GM23248 (cell line): ENCODE measurements around the gene TIPIN. TPM values are rescaled to one million over a fixed set of nuclear protein-coding genes. Genes with fewer than 3 reads are reported as not detected.
"Not testable (repeated sequence)": the region's sequence is repeated elsewhere in the genome, so short reads cannot be mapped to it uniquely, and the experiment has no call there.

Experiments
- DNase-seq: peaks from one replicate; pipeline ENCODE4 v3.0.0-alpha.2; 2015
- H2AFZ ChIP-seq: fragments of 200-600 bp; sonication (generic); 2 replicates; pipeline ENCODE4 v1.6.1; 2016; ENCODE audit warnings: antibody characterized with exemption
- H3F3A ChIP-seq: fragments of 200-600 bp; sonication (generic); 2 replicates; pipeline ENCODE4 v1.6.1; 2016; ENCODE audit warnings: mild to moderate bottlenecking, antibody characterized with exemption, mixed run types; ENCODE audit not compliant: insufficient read depth
- H3K27ac ChIP-seq: fragments of 200-600 bp; sonication (generic); 2 replicates; pipeline ENCODE4 v1.5.1; 2016; ENCODE audit warnings: mild to moderate bottlenecking
- H3K27me3 ChIP-seq: fragments of 200-600 bp; sonication (generic); replicated peaks from 2 replicates; pipeline ENCODE4 v1.6.1; 2016; ENCODE audit warnings: mild to moderate bottlenecking; ENCODE audit not compliant: insufficient read depth
- H3K36me3 ChIP-seq: fragments of 200-600 bp; sonication (generic); 2 replicates; pipeline ENCODE4 v1.6.1; 2016; ENCODE audit warnings: low read depth, mild to moderate bottlenecking
- H3K4me1 ChIP-seq: fragments of 200-600 bp; sonication (generic); 2 replicates; pipeline ENCODE4 v1.6.1; 2016; ENCODE audit warnings: mild to moderate bottlenecking; ENCODE audit not compliant: insufficient read depth
- H3K4me2 ChIP-seq: fragments of 200-600 bp; sonication (generic); one replicate; pipeline ENCODE4 v1.6.1; 2016; ENCODE audit warnings: mild to moderate bottlenecking; ENCODE audit not compliant: unreplicated experiment
- H3K4me3 ChIP-seq: fragments of 200-600 bp; sonication (generic); 2 replicates; pipeline ENCODE4 v1.5.1; 2016; ENCODE audit warnings: mild to moderate bottlenecking
- H3K79me2 ChIP-seq: fragments of 200-600 bp; sonication (generic); 2 replicates; pipeline ENCODE4 v1.6.1; 2016; ENCODE audit warnings: mild to moderate bottlenecking; ENCODE audit not compliant: insufficient read depth
- H3K9ac ChIP-seq: fragments of 200-600 bp; sonication (generic); 2 replicates; pipeline ENCODE4 v1.6.1; 2016; ENCODE audit warnings: mild to moderate bottlenecking
- H3K9me2 ChIP-seq: fragments of 200-600 bp; sonication (generic); 2 replicates; pipeline ENCODE4 v1.6.1; 2016; ENCODE audit warnings: mixed run types, mild to moderate bottlenecking, moderate library complexity; ENCODE audit not compliant: insufficient read depth
- H3K9me3 ChIP-seq: fragments of 200-600 bp; sonication (generic); one replicate; pipeline ENCODE4 v1.6.1; 2017; ENCODE audit warnings: low read depth
- H4K20me1 ChIP-seq: fragments of 200-600 bp; sonication (generic); 2 replicates; pipeline ENCODE4 v1.6.0; 2016; ENCODE audit not compliant: insufficient read depth
- EZH2 ChIP-seq: fragments of 200-600 bp; sonication (generic); IDR thresholded peaks from 2 replicates; pipeline ENCODE4 v1.6.1; 2018; ENCODE audit warnings: antibody characterized with exemption, mild to moderate bottlenecking; ENCODE audit not compliant: insufficient read depth, poor library complexity, severe bottlenecking
- EZH2phosphoT487 ChIP-seq: fragments of 200-600 bp; sonication (generic); IDR thresholded peaks from 2 replicates; pipeline ENCODE4 v1.6.1; 2018; ENCODE audit warnings: antibody characterized with exemption, moderate library complexity, mild to moderate bottlenecking, low read depth; ENCODE audit not compliant: insufficient read depth
- WGBS, 2 experiments: methylation state at CpG; one replicate each; pipeline ENCODE4 v1.1.6; 2015 to 2017; ENCODE audit warnings: low lambda C conversion rate in 2 of 2, low coverage in 1 of 2; ENCODE audit errors: missing lambda C conversion rate in 2 of 2; 5-methylcytosine and 5-hydroxymethylcytosine counted together
- in situ Hi-C: fragments of 300-500 bp; cut with MboI; formaldehyde crosslinking; loops from 2 replicates; pipeline ENCODE4 v1.15.0; 2020
- polyA plus RNA-seq: library from polyadenylated mRNA; unstranded; fragments of >200 nt; fragmentation: Nextera tagmentation; extraction: Ambion mirVana; gene quantifications from 2 replicates; pipeline ENCODE4 v1.2.1, GENCODE V29; 2016
- total RNA-seq: library from RNA; depleted of rRNA; stranded (reverse); fragments of >200 nt; shearing (Covaris generic); gene quantifications from 2 replicates; pipeline ENCODE4 v1.2.3, GENCODE V29; 2014

Gene TIPIN
- total and polyA plus RNA-seq, 2 experiments from 2014 or later = 4.6 to 9.6 TPM

DNA sequence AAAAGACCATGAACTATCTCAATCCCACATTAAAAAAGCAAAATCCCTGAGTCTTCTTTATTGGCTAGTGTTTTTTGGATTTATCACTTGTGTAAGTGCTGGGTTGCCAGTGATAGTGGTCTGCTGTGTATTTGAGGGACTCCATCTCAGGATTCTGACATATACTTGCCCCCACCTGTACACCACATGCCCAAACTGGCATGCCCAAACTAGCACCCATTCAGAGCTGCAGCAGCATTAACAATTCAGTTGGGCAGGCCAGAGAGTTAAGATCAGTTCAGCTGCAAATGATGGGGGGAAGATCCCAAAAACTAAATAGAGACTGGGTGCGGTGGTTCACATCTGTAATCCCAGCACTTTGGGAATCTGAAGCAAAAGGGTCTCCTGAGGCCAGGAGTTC lies 6.3 kb upstream of the TIPIN start:
- no peaks in the 10 kb centered on the region for H3K79me2 ChIP-seq
- no peak overlapping the region for H3K9ac ChIP-seq
- 71 to 100% methylated on average over 1 of the region's 1 CpG for WGBS, 2 experiments
- no peak overlapping the region for H2AFZ ChIP-seq
- TF ChIP-seq EZH2phosphoT487 = no peak
- TF ChIP-seq EZH2 = no peak
- H3F3A ChIP-seq = no peaks in the 10 kb centered on the region
- no peaks in the 10 kb centered on the region for H3K9me3 ChIP-seq
- H4K20me1 ChIP-seq = no peaks in the 10 kb centered on the region
- no peaks in the 10 kb centered on the region for H3K36me3 ChIP-seq
- H3K9me2 ChIP-seq = no peaks in the 10 kb centered on the region
- H3K4me1 ChIP-seq = no peaks in the 10 kb centered on the region
- H3K4me3 ChIP-seq = no peak overlapping the region
- in situ Hi-C loops = no loop called here
- H3K27me3 ChIP-seq = no peaks in the 10 kb centered on the region
- H3K4me2 ChIP-seq = no peak overlapping the region
- H3K27ac ChIP-seq = no peak overlapping the region
- DNase-seq = no peak

GRCh38 chr15:66361745-66362460 lies 5.4 kb upstream of the TIPIN start:
- H3K4me1 ChIP-seq, H3F3A ChIP-seq, H3K4me3 ChIP-seq, H3K9ac ChIP-seq, H3K36me3 ChIP-seq, H3K27ac ChIP-seq, DNase-seq, H2AFZ ChIP-seq, H3K4me2 ChIP-seq, H4K20me1 ChIP-seq, H3K9me2 ChIP-seq, in situ Hi-C loops, H3K9me3 ChIP-seq, H3K27me3 ChIP-seq, H3K79me2 ChIP-seq: not testable (repeated sequence)
- WGBS, 2 experiments = 79 to 89% methylated on average over 14 to 15 of the region's 15 CpGs

DNA sequence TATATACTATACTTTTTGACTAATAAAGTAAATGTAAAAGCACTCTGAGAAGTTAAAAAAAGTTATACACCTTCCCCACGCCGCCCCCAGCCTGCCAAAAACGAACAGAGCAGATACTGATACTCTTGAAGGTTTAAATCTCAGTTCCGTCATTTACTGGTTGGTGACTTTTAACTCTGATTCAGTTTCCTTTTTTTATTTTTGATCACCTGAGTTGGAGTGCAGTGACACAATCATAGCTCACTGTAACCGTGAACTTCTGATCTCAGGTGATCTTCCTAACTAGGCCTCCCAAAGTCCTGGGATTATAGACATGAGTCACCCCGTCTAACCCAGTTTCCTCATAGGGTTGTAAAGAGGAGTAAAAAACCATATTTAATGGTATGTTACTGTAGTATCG lies 3.3 kb upstream of the TIPIN start:
- no peaks in the 10 kb centered on the region for H3K9me3 ChIP-seq
- H2AFZ ChIP-seq = no peak overlapping the region
- H3K4me1 ChIP-seq = peaks cover 7% of the 10 kb centered on the region; the same call in 1 of the 2 replicates
- no peak for DNase-seq
- no peaks in the 10 kb centered on the region for H3F3A ChIP-seq
- H3K9ac ChIP-seq = no peak overlapping the region
- no peaks in the 10 kb centered on the region for H3K36me3 ChIP-seq
- H3K4me3 ChIP-seq = no peak overlapping the region
- 95% methylated on average over 7 of the region's 7 CpGs for WGBS, 2 experiments
- no peaks in the 10 kb centered on the region for H3K9me2 ChIP-seq
- TF ChIP-seq EZH2phosphoT487 = no peak
- TF ChIP-seq EZH2 = no peak
- H3K27ac ChIP-seq = no peak overlapping the region
- no peak overlapping the region for H3K4me2 ChIP-seq
- no peaks in the 10 kb centered on the region for H3K79me2 ChIP-seq
- in situ Hi-C loops = no loop called here
- H4K20me1 ChIP-seq = no peaks in the 10 kb centered on the region
- H3K27me3 ChIP-seq = no peaks in the 10 kb centered on the region

DNA sequence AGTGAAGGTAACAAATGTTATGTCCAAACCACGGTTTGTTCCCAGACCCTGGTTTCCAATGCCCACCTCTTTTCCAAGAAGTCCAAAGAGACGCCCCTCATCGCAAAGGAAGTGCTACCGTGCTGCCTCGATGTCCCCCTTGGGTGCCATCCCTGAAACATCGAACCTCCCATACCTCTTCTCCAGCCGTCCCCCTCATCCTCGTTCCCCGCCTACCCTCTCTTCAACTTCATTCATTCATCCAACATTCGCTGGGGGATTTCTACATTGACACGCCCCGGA lies 467 bp downstream of the TIPIN start:
- H3K4me2 ChIP-seq = peak overlapping the region; percentile 93
- H3K4me1 ChIP-seq = peaks cover 7% of the 10 kb centered on the region; the same call in 1 of the 2 replicates
- H3K4me3 ChIP-seq = peak overlapping the region; percentile 78
- in situ Hi-C loops = no loop called here
- H3K9me2 ChIP-seq = no peaks in the 10 kb centered on the region
- H3K36me3 ChIP-seq = no peaks in the 10 kb centered on the region; the same call in 1 of the 2 replicates
- no peaks in the 10 kb centered on the region for H3K9me3 ChIP-seq
- no peaks in the 10 kb centered on the region for H3K79me2 ChIP-seq
- H3K9ac ChIP-seq = peak overlapping the region; percentile 89
- no peaks in the 10 kb centered on the region for H3F3A ChIP-seq
- TF ChIP-seq EZH2 (no peak), EZH2phosphoT487 (no peak)
- peak overlapping the region; percentile 20 for H3K27ac ChIP-seq
- no peak for DNase-seq
- no peaks in the 10 kb centered on the region for H3K27me3 ChIP-seq
- peak overlapping the region; percentile 99 for H2AFZ ChIP-seq
- no peaks in the 10 kb centered on the region for H4K20me1 ChIP-seq
- WGBS, 2 experiments = 2 to 4% methylated on average over 12 of the region's 12 CpGs

DNA sequence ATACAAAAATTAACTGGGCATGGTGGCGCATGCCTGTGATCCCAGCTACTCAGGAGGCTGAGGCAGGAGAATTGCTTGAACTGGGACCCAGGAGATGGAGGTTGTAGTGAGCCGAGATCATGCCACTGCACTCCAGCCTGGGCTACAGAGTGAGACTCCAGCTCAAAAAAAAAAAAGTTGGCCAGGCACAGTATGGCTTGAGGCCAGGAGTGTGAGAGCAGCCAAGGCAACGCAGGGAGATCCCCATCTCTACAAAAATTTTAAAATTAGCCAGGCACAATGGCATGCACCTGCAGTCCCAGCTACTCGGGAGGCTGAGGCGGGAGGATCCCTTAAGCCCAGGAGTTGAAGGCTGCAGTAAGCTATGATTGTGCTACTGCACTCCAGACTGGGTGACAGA lies 8.0 kb downstream of the TIPIN start:
- H3K4me2 ChIP-seq, H2AFZ ChIP-seq, H3K4me3 ChIP-seq, H3K36me3 ChIP-seq, DNase-seq, H3K79me2 ChIP-seq, H3K27ac ChIP-seq, H3F3A ChIP-seq, H3K4me1 ChIP-seq, H3K9me3 ChIP-seq, H3K9me2 ChIP-seq, H4K20me1 ChIP-seq, H3K9ac ChIP-seq, in situ Hi-C loops, H3K27me3 ChIP-seq: not testable (repeated sequence)
- WGBS, 2 experiments = 34 to 46% methylated on average over 4 to 5 of the region's 5 CpGs
